ENCODE measurements around the gene COBL. TPM values are rescaled to one million over a fixed set of nuclear protein-coding genes. Genes with fewer than 3 reads are reported as not detected.

Gene COBL
- total RNA-seq, 1 experiment from 2014 or later = 63.6 TPM

DNA sequence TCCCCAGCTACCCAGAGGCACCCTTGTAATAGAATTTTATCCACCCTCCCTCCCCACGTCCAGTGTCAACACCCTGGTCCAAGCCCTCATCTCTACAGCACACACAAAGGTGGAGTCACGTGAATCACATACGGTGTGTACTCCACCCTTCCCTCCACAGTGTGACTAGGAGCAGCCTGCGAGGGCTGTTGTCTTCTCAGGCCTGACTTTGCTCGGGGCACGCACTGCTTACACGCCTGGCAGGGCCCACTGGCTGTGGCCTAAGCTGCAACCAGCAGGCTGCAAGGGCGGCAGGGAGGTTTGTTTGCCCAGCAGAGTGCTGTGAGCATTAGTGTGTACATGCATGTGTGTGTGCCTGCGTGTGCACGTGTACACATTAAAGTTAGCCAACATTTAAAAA is 93.7 kb downstream of the COBL start:
- H3K4me3 ChIP-seq (ENCODE audit: low read depth, low read length) = no peak overlapping the region
- BruUV-seq (replicated peaks) = no TSS peak
- POLR2A ChIA-PET = no interaction called here
- Mint-ChIP-seq H3K36me3 (ENCODE audit: insufficient read depth, unreplicated experiment) (peaks cover 45% of the 10 kb centered on the region), H3K4me3 (ENCODE audit: unreplicated experiment) (no peak overlapping the region), H3K27ac (ENCODE audit: unreplicated experiment) (no peak overlapping the region), H3K9me3 (ENCODE audit: unreplicated experiment) (no peaks in the 10 kb centered on the region), H3K4me1 (ENCODE audit: low read depth, unreplicated experiment) (peaks cover 17% of the 10 kb centered on the region), H3K27me3 (ENCODE audit: insufficient read depth, unreplicated experiment) (no peaks in the 10 kb centered on the region)
- DNase-seq = no peak
- intact Hi-C loops (cut with micrococcal nuclease; ENCODE audit: unreplicated experiment) = no loop called here
- CTCF ChIA-PET = interaction anchor here (1.1 kb wide), 1 partner anchor 62 kb away, joined by 3 read pairs; no protein-coding TSS in a partner anchor
- no peak for TF ChIP-seq CTCF (IDR thresholded peaks at IDR 0.05; ENCODE audit: insufficient read depth in 1 of 2, low read depth in 1 of 2, low read length in 1 of 2, severe bottlenecking in 1 of 2, unreplicated experiment in 1 of 2)
- no peaks in the 10 kb centered on the region for H3K27me3 ChIP-seq (replicated peaks; ENCODE audit: control insufficient read depth, insufficient read depth, low read length)
- H3K9me3 ChIP-seq = no peaks in the 10 kb centered on the region
- peaks cover 1% of the 10 kb centered on the region for H3K36me3 ChIP-seq (ENCODE audit: control insufficient read depth, insufficient read depth, low read length)
- H3K4me1 ChIP-seq = peaks cover 3% of the 10 kb centered on the region; the same call in 1 of the 2 replicates

GRCh38 chr7:51220226-51220625 is 96.4 kb downstream of the COBL start:
- Mint-ChIP-seq H3K4me1 (ENCODE audit: low read depth, unreplicated experiment) (no peaks in the 10 kb centered on the region), H3K36me3 (ENCODE audit: insufficient read depth, unreplicated experiment) (peaks cover 47% of the 10 kb centered on the region), H3K27me3 (ENCODE audit: insufficient read depth, unreplicated experiment) (no peaks in the 10 kb centered on the region), H3K27ac (ENCODE audit: unreplicated experiment) (no peak overlapping the region), H3K9me3 (ENCODE audit: unreplicated experiment) (no peaks in the 10 kb centered on the region), H3K4me3 (ENCODE audit: unreplicated experiment) (no peak overlapping the region)
- BruUV-seq (replicated peaks) = no TSS peak
- no peaks in the 10 kb centered on the region for H3K27me3 ChIP-seq (replicated peaks; ENCODE audit: control insufficient read depth, insufficient read depth, low read length)
- ChIA-PET POLR2A (no interaction called here), CTCF (no interaction called here)
- H3K4me3 ChIP-seq (ENCODE audit: low read depth, low read length) = no peak overlapping the region
- no peak for DNase-seq
- intact Hi-C loops (cut with micrococcal nuclease; ENCODE audit: unreplicated experiment) = no loop called here
- peaks cover 1% of the 10 kb centered on the region for H3K36me3 ChIP-seq (ENCODE audit: control insufficient read depth, insufficient read depth, low read length)
- no peaks in the 10 kb centered on the region for H3K9me3 ChIP-seq
- TF ChIP-seq CTCF (IDR thresholded peaks at IDR 0.05; ENCODE audit: insufficient read depth in 1 of 2, low read depth in 1 of 2, low read length in 1 of 2, severe bottlenecking in 1 of 2, unreplicated experiment in 1 of 2) = no peak
- H3K4me1 ChIP-seq = no peaks in the 10 kb centered on the region

GRCh38 chr7:51219261-51219988 is 97.2 kb downstream of the COBL start:
- peak overlapping the region; percentile 27 for H3K27ac Mint-ChIP-seq (ENCODE audit: unreplicated experiment)
- ChIA-PET CTCF (no interaction called here), POLR2A (no interaction called here)
- H3K4me3 Mint-ChIP-seq (ENCODE audit: unreplicated experiment) = no peak overlapping the region
- intact Hi-C loops (cut with micrococcal nuclease; ENCODE audit: unreplicated experiment) = no loop called here
- Histone ChIP-seq H3K4me3 (ENCODE audit: low read depth, low read length) (no peak overlapping the region), H3K4me1 (no peaks in the 10 kb centered on the region), H3K9me3 (no peaks in the 10 kb centered on the region), H3K27me3 (replicated peaks; ENCODE audit: control insufficient read depth, insufficient read depth, low read length) (no peaks in the 10 kb centered on the region), H3K36me3 (ENCODE audit: control insufficient read depth, insufficient read depth, low read length) (peaks cover 1% of the 10 kb centered on the region)
- no peak for DNase-seq
- no peaks in the 10 kb centered on the region for H3K27me3 Mint-ChIP-seq (ENCODE audit: insufficient read depth, unreplicated experiment)
- no peak for TF ChIP-seq CTCF (IDR thresholded peaks at IDR 0.05; ENCODE audit: insufficient read depth in 1 of 2, low read depth in 1 of 2, low read length in 1 of 2, severe bottlenecking in 1 of 2, unreplicated experiment in 1 of 2)
- peaks cover 43% of the 10 kb centered on the region for H3K36me3 Mint-ChIP-seq (ENCODE audit: insufficient read depth, unreplicated experiment)
- no peaks in the 10 kb centered on the region for H3K9me3 Mint-ChIP-seq (ENCODE audit: unreplicated experiment)
- H3K4me1 Mint-ChIP-seq (ENCODE audit: low read depth, unreplicated experiment) = no peaks in the 10 kb centered on the region
- BruUV-seq (replicated peaks) = no TSS peak

Measured in Caco-2 (cell line).